Fibroblast of lung (primary cell): ENCODE data around the gene DAPK1. TPM values are rescaled to one million over a fixed set of nuclear protein-coding genes. Genes with fewer than 3 reads are reported as not detected.

Experiments
- DNase-seq, 2 donors: peaks; one replicate each; pipeline versions ENCODE4 v3.0.0 to v3.0.0-alpha.2; 2010; ENCODE audit warnings: low read depth in 2 of 2
- H2AFZ ChIP-seq: 2 replicates; pipeline ENCODE4 v1.5.1; 2012; ENCODE audit warnings: low read length, control low read depth, inconsistent platforms
- H3K27ac ChIP-seq: 2 replicates; pipeline ENCODE4 v1.5.1; 2011; ENCODE audit warnings: low read length, control low read depth; ENCODE audit not compliant: insufficient read depth
- H3K27me3 ChIP-seq: 2 replicates; pipeline ENCODE4 v1.5.1; 2011; ENCODE audit warnings: mild to moderate bottlenecking, low read length; ENCODE audit not compliant: control insufficient read depth, insufficient read depth
- H3K36me3 ChIP-seq: 2 replicates; pipeline ENCODE4 v1.5.1; 2011; ENCODE audit warnings: low read length; ENCODE audit not compliant: control insufficient read depth, insufficient read depth
- H3K4me1 ChIP-seq: 2 replicates; pipeline ENCODE4 v1.5.1; 2011; ENCODE audit warnings: low read length; ENCODE audit not compliant: control insufficient read depth, insufficient read depth; ENCODE audit errors: extremely low read depth
- H3K4me2 ChIP-seq: 2 replicates; pipeline ENCODE4 v1.5.1; 2011; ENCODE audit warnings: low read length, control low read depth; ENCODE audit not compliant: insufficient read depth; ENCODE audit errors: extremely low read depth
- H3K4me3 ChIP-seq, 4 experiments: fragments of 200-600 bp in 1 of 4; sonication (generic) in 1 of 4; replicated peaks in 1 of 4; 2 replicates each; pipeline ENCODE4 v1.5.1; 2011 to 2016; ENCODE audit warnings: low read length in 4 of 4, low read depth in 3 of 4, mild to moderate bottlenecking in 3 of 4, control low read depth in 2 of 4, inconsistent platforms in 1 of 4, mixed read lengths in 1 of 4; ENCODE audit not compliant: insufficient read depth in 1 of 4; ENCODE audit errors: control extremely low read depth in 1 of 4
- H3K79me2 ChIP-seq: 2 replicates; pipeline ENCODE4 v1.5.1; 2012; ENCODE audit warnings: mild to moderate bottlenecking, low read length, inconsistent platforms; ENCODE audit not compliant: control insufficient read depth, insufficient read depth
- H3K9ac ChIP-seq: 2 replicates; pipeline ENCODE4 v1.5.1; 2011; ENCODE audit warnings: mild to moderate bottlenecking, low read length, control low read depth; ENCODE audit not compliant: insufficient read depth
- H3K9me3 ChIP-seq: 2 replicates; pipeline ENCODE4 v1.5.1; 2012; ENCODE audit warnings: low read depth, low read length; ENCODE audit not compliant: control insufficient read depth, insufficient read depth
- H4K20me1 ChIP-seq: 2 replicates; pipeline ENCODE4 v1.5.1; 2011; ENCODE audit warnings: low read length; ENCODE audit not compliant: control insufficient read depth, insufficient read depth; ENCODE audit errors: extremely low read depth
- EZH2 ChIP-seq: IDR thresholded peaks from 2 replicates; pipeline ENCODE4 v1.5.1; 2012; ENCODE audit warnings: low read length, control low read depth, mild to moderate bottlenecking; ENCODE audit errors: missing control alignments
- polyA plus RNA-seq, 2 donors: library from polyadenylated mRNA; depleted of rRNA in 1 of 2; stranded (reverse) in 1 of 2; unstranded in 1 of 2; fragments of >200 nt; gene quantifications; 2 replicates each; pipeline ENCODE4 v1.2.1, GENCODE V29; 2011 to 2012; ENCODE audit warnings: missing spikeins in 1 of 2
- total RNA-seq: library from RNA; depleted of rRNA; stranded (reverse); fragments of >200 nt; gene quantifications from 2 replicates; pipeline ENCODE4 v1.2.1, GENCODE V29; 2014
- TF ChIP-seq, protein P1 (sequence below), 2 donors: IDR thresholded peaks in 1 of 2; conservative IDR thresholded peaks in 1 of 2; 1 replicate in 1 of 2; 2 replicates in 1 of 2; pipeline ENCODE4 v1.5.1; 2011 to 2012; ENCODE audit warnings: low read length in 2 of 2, control low read depth in 1 of 2, inconsistent platforms in 1 of 2, low read depth in 1 of 2, mild to moderate bottlenecking in 1 of 2

DAPK1 gene
- total and polyA plus RNA-seq, 2 donors (not counting 1 experiment from before 2014, with no cell fraction given), result 1.1 to 15.5 TPM

DNA sequence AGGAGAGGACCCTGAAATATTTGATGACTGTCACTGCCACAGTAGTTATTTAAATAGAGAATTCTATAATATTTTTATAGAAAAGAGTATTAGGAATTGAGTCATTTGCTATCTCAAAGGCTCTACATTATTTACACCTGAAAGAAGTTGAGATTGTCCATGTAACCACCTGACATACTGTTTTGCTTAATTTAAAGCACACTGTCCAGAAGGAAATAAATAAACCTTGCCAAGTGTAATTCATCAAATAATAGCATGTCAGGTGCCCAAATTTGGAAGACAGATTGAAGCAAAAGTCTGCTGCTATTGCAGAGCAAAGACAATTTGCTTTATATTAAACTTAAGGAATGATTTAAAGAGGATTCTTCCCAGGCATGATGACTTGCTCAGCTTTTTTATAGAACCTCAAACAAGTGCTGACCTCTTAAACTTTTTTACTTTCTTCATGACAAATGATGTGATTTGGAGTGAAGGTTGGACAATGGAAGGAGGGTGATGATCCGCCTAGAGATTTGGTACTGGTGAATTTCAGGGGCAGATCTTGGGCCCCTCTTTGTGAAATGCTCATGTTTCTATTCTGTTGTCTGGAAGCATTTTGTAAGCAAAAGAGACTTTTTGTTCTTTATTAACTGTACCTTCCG, 65.0 kb downstream of the DAPK1 start:
- no peak for DNase-seq
- Histone ChIP-seq H3K4me1 (no peaks in the 10 kb centered on the region), H3K9me3 (no peaks in the 10 kb centered on the region), H3K27ac (no peak overlapping the region), H2AFZ (no peak overlapping the region), H3K27me3 (no peaks in the 10 kb centered on the region), H3K79me2 (no peaks in the 10 kb centered on the region), H3K9ac (no peak overlapping the region), H3K4me2 (no peak overlapping the region), H3K4me3 (no peak overlapping the region), H3K36me3 (no peaks in the 10 kb centered on the region), H4K20me1 (no peaks in the 10 kb centered on the region)
- TF ChIP-seq EZH2, result no peak
- TF ChIP-seq, protein P1, sequence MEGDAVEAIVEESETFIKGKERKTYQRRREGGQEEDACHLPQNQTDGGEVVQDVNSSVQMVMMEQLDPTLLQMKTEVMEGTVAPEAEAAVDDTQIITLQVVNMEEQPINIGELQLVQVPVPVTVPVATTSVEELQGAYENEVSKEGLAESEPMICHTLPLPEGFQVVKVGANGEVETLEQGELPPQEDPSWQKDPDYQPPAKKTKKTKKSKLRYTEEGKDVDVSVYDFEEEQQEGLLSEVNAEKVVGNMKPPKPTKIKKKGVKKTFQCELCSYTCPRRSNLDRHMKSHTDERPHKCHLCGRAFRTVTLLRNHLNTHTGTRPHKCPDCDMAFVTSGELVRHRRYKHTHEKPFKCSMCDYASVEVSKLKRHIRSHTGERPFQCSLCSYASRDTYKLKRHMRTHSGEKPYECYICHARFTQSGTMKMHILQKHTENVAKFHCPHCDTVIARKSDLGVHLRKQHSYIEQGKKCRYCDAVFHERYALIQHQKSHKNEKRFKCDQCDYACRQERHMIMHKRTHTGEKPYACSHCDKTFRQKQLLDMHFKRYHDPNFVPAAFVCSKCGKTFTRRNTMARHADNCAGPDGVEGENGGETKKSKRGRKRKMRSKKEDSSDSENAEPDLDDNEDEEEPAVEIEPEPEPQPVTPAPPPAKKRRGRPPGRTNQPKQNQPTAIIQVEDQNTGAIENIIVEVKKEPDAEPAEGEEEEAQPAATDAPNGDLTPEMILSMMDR (conservative IDR thresholded peaks at IDR 0.05 in 1 of 2, IDR thresholded peaks at IDR 0.05 in 1 of 2; ENCODE audit: low read depth in 1 of 2, low read length in 2 of 2), result no peak

DNA sequence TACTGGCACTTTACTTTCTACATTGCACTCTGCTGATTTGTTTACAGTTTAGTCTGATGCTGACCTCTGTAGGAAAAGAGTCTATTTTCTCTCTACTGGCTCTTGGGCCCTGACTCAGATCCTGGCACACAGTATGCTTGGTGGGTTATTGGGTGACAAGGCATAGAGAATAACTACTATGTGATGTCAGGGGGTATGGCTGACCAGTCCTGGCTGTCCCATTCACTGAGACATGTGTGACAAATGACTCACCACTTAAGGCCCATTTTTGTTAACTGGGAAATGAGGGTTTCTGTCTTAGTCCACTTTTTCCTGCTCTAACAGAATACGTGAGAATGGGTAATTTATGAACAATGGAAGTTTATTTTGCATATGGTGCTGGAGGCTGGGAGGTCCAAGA, 66.4 kb downstream of the DAPK1 start:
- Histone ChIP-seq H3K27ac (no peak overlapping the region), H3K79me2 (no peaks in the 10 kb centered on the region), H3K4me1 (no peaks in the 10 kb centered on the region), H3K36me3 (no peaks in the 10 kb centered on the region), H3K4me3 (no peak overlapping the region), H4K20me1 (no peaks in the 10 kb centered on the region), H3K27me3 (no peaks in the 10 kb centered on the region), H3K9me3 (no peaks in the 10 kb centered on the region), H3K4me2 (no peak overlapping the region), H2AFZ (no peak overlapping the region), H3K9ac (no peak overlapping the region)
- peak in 1 of 2 donors; percentile 50 for DNase-seq
- no peak for TF ChIP-seq EZH2
- TF ChIP-seq, protein P1 (conservative IDR thresholded peaks at IDR 0.05 in 1 of 2, IDR thresholded peaks at IDR 0.05 in 1 of 2; ENCODE audit: low read depth in 1 of 2, low read length in 2 of 2), result no peak

DNA sequence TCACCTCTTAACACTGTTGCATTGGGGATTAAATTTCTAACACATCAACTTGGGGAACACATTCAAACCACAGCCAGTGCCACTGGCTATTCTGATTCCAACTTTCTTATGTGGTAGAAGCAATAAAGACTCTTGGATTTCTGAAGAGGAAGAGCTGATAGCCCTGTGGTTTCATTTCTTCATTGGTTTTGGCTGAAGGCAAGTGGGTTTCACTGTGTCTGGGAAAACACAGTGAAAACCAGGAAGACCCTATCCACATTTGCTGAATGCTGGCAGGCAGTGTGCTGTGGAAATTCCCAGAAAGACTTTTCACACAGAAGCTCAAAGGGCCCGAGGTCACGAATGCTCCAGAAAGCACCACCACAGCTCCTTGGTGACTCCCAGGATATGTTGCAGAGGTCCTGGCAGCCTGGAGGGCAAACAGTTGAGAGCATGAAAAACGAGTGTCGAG, 67.1 kb downstream of the DAPK1 start:
- H3K27ac ChIP-seq, result no peak overlapping the region
- H2AFZ ChIP-seq, result no peak overlapping the region
- H3K9ac ChIP-seq, result no peak overlapping the region
- H3K36me3 ChIP-seq, result no peaks in the 10 kb centered on the region
- H4K20me1 ChIP-seq, result no peaks in the 10 kb centered on the region
- TF ChIP-seq, protein P1 (conservative IDR thresholded peaks at IDR 0.05 in 1 of 2, IDR thresholded peaks at IDR 0.05 in 1 of 2; ENCODE audit: low read depth in 1 of 2, low read length in 2 of 2), result no peak
- TF ChIP-seq EZH2, result no peak
- H3K4me2 ChIP-seq, result no peak overlapping the region
- H3K9me3 ChIP-seq, result no peaks in the 10 kb centered on the region
- no peak overlapping the region for H3K4me3 ChIP-seq
- DNase-seq, result no peak
- no peaks in the 10 kb centered on the region for H3K79me2 ChIP-seq
- H3K4me1 ChIP-seq, result no peaks in the 10 kb centered on the region
- H3K27me3 ChIP-seq, result no peaks in the 10 kb centered on the region
